Dedifferentiated amniotic fluid mesenchymal stem cell (primary cell): ENCODE measurements around the gene LRRC8B.

Experiments used
- DNase-seq: peaks from one replicate; pipeline ENCODE4 v3.0.0-alpha.2; 2016; ENCODE audit errors: extremely low spot score

The LRRC8B gene

DNA sequence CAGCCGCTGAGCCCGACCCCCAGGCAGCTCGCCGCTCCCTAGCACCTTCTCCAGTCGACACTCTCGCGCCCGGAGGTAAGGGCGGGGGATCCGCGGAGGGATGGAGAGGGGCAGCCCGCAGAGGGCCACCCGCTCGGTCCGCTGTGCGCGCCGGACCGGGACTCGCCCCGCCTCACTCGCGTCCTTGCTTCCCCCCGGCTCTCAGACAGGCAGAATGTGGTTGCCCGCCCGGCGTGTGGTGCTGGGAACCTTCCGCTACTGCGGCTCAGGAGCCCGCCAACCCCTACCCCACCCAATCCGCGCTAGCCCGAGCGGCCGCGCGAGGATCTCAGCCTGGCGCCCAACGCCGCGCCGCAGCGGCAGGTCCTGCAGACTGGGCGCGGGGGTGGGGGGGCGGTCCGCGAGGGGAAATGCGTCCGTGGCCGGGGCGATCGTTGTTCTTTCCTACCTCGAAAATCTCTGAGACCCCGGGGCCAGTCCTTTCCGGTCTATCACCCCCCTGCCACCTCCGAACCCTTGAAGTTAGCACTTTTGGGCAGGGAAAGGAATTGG is 108.7 kb downstream of the LRRC8B start:
- no peak for DNase-seq

DNA sequence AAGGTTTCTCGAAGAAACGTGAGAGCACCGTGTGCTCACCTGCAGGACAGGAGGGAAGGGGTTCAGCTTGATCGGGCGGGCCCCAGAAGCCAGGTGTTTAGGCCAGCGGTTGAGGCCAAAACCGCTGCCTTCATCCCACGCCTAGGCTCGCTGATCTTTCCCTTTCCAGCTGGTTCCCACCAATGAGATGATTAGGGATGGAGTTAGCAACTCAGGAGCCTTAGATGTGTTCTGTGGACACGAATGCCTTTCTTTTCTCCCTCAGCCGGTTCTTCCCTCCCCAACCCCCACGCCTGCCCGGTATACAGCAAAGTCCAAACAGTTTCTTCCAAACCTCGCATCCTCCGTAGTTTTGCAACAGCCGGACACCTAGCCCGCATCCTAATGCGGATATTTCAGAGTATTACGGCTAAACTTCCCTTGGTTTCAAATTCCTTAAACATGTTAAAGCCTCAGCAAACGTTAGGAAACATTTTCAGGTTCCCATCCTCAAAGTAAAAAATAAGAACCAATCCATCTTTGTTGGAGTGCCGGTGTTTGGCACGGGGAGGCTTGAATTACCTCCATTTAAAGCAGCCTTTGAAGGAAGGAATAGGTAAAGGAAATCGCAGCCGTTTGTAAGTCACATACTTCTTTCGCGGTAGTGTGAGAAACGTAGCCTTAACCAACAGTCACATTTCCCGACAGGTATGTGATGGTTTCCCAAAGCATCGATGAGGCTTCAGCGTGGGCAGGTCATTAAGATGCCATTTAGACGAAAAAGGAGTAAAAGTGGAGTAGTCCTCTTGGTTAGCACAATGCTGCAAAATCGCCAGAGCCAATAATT is 109.4 kb downstream of the LRRC8B start:
- DNase-seq, result no peak

DNA sequence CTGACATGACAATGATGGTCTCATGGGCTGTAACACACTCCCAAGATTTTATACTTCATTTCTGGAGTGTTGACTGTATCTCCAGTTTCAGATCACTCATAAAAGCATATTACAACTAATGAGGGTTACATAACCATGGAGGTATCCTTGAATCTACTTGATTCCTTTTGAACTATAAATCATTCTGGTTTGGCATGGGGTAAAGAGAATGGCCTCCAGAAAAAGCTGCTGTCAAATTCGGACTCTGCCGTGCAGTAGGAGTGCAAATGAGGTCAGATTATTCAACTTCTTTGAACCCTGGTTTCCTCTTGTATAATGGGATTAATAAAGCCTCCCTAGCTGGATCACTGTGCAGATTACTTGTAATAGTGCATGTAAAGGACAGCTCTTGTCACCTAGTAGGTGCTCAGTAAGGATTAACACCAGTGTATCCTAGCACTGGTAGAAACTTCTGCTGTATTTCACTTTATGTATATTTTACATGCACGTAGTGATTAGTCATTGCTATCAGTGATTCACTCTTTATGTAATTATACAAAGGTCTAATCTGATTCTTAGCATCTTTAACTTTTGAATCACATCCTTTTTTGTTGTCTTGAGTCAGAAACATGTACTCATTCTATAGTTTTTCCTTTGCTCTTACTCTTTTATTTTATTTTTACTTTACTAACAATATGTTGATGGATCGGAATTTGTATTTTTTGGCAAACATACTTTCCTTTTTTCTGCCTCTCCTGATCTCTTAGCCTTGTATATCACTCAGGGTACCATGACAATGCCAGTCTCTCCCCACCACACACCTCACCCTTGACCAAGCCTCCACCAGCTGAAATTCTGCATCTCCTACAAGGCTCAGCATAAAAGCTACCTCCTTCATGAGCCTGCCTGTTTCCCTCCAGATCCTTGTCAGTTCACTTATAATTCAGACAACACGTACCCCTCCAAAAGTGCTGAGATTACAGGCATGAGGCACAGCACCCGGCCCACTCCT is 111.5 kb downstream of the LRRC8B start:
- DNase-seq, result peak; percentile 24

DNA sequence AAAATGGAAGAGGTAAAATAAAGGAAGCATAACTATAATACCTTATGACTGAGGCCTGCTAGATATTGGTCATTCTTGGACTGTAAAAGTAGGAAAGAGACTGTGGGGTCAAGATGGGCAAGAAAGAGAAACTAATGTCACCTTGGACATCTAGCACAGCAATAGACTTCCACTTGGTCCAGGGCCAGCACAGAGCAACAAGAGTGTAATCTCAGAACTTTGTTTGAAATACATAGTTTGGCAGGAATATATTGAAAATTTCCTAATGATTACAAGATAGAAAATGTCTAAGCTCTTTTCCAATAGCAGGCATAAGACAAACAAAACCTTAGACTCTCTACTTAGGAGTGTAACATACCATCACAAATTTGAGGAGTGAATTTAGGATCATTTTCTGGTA is 112.9 kb downstream of the LRRC8B start:
- DNase-seq, result no peak

DNA sequence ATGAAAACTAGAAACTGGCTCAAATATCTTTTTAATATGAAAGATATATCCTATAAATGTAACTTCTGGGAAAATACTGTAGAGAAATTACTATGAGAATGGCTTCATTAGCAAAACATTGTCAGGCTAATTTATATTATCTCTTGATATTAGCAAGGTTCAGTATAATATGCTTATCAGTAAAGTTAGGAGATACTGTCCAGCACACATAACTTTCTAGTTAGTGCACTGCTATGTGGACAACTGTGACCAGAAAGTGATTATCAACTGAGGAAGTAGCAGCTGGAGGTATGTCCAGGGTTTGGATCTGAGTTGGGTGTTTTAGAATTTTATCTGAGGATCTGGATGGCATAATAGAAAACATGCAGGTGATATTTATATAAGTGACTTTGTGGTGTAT is 115.8 kb downstream of the LRRC8B start:
- DNase-seq, result no peak

DNA sequence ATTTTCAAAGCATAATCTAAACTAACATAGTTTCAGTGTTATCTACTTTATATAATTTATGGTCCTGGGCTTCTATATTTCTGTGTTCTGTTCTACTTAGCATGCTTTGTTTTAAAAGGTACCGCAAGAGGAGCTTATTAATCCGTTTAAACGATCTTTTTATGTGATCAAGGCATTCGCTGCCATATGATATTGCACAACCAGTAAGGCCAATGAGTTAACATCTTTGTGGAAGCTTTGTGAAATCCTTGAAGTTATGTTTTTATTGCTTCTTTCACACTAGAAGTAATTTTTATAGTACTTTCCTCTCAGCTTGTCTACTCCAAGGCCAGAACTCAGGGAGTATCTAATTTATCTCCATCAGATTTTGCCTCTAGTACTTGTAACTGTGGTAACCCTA is 117.2 kb downstream of the LRRC8B start:
- DNase-seq, result no peak

DNA sequence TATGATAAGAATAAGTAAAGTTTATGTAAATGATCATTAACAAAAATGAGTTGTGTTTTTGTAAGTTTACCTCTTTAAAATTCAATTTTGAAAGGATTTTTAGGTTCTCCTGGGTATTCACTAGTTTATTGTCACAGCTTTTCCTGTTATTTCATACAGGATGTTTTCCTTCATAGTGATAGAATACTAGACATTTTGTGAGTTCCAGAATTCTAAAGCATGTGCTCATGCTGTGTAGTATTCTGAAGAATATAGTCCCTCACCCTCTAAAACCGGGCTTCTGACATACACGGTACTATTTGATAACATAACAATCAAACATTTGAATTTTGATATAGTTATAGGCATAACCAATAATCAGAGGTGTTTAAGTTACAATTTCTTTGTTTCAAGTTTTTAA is 118.9 kb downstream of the LRRC8B start:
- DNase-seq, result no peak

DNA sequence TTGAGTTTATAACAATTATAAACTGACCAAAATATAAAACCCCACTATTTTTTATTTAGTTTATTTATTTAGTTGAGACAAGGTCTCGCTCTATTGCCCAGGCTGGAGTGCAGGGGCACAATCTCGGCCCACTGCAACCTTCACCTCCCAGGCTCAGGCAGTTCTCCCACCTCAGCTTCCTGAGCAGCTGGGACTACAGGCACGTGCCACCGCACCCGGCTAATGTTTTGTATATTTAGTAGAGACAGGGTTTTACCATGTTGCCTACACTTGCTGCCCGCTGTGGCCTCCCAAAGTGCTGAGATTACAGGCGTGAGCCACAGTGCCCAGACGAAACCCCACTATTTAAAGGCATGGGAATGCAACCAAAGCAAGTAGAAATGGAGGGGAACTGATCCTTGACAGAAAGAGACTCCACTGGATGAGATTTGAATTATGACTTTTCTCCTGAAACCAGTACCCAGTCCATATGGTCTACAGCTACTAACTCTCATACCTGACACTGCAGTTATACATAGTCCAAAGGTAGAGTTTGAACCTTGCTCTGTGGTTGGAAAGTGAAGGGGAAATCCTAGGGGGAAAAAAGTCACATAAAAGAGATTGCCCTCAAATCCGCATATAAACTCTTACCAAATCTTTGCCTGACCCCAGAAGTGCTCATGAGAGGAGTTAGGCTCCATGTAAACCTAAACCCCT is 119.6 kb downstream of the LRRC8B start:
- DNase-seq, result no peak

DNA sequence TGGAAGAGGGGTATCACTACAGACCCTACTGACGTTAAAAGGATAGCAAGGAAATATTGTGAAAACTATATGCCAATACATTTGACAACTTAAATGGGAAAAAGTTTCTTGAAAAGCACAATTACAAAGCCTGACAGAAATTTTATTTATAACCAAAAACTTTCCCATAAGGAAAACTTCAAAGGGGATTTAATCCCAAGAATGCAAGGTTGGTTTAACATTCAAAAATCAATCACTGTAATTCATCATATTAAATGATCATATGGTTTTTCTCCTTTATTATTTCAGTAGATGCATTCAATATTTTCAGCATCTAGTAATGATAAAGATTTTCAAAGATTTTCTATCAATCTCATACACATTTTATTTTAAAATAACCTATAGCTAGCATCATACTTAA is 121.6 kb downstream of the LRRC8B start:
- DNase-seq, result no peak
